Measurements from ENCODE around the gene RIPPLY2. TPM values are rescaled to one million over a fixed set of nuclear protein-coding genes. Genes with fewer than 3 reads are reported as not detected.
A peak's percentile ranks its signal among the peaks of the same experiment; 100 is the strongest.

RIPPLY2 gene
- total and polyA plus RNA-seq, 9 of the 15 experiments (the other 6 are each of a cell fraction or from before 2014, with no cell fraction given): not detected

DNA sequence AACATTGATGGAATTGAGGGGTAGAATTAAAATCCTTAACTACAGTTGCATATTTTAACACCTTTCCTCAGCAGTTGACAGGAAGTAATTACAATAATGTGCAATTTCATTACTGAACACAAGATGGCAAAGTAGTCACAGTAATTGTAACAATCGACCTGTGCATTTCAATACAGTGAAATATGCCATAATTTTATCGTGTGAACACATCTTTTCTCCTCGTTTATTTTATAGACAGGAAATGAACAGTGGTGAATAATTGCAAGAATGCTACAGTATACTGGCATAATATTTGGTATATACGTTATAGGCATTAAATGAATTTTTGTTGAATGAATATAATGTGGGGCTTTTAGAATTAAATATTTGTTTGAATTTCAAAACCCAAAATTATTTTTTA, 31.4 kb downstream of the RIPPLY2 start (continued):
- TF ChIP-seq, protein P1, sequence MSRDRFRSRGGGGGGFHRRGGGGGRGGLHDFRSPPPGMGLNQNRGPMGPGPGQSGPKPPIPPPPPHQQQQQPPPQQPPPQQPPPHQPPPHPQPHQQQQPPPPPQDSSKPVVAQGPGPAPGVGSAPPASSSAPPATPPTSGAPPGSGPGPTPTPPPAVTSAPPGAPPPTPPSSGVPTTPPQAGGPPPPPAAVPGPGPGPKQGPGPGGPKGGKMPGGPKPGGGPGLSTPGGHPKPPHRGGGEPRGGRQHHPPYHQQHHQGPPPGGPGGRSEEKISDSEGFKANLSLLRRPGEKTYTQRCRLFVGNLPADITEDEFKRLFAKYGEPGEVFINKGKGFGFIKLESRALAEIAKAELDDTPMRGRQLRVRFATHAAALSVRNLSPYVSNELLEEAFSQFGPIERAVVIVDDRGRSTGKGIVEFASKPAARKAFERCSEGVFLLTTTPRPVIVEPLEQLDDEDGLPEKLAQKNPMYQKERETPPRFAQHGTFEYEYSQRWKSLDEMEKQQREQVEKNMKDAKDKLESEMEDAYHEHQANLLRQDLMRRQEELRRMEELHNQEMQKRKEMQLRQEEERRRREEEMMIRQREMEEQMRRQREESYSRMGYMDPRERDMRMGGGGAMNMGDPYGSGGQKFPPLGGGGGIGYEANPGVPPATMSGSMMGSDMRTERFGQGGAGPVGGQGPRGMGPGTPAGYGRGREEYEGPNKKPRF (IDR thresholded peaks at IDR 0.05; ENCODE audit: low read depth, low read length): no peak
- no peak for TF ChIP-seq ZNF212 (CRISPR knock-in tag; IDR thresholded peaks at IDR 0.05)
- TF ChIP-seq ZNF766 (CRISPR knock-in tag; conservative IDR thresholded peaks at IDR 0.05): no peak
- TF ChIP-seq ATF1 (CRISPR knock-in tag; IDR thresholded peaks at IDR 0.05): no peak
- no peak for TF ChIP-seq ATF1 (tag; IDR thresholded peaks at IDR 0.05)
- TF ChIP-seq NBN (IDR thresholded peaks at IDR 0.05; ENCODE audit: low read depth): peak; percentile 38; the same call in 1 of the 2 replicates
- TF ChIP-seq, protein P2, sequence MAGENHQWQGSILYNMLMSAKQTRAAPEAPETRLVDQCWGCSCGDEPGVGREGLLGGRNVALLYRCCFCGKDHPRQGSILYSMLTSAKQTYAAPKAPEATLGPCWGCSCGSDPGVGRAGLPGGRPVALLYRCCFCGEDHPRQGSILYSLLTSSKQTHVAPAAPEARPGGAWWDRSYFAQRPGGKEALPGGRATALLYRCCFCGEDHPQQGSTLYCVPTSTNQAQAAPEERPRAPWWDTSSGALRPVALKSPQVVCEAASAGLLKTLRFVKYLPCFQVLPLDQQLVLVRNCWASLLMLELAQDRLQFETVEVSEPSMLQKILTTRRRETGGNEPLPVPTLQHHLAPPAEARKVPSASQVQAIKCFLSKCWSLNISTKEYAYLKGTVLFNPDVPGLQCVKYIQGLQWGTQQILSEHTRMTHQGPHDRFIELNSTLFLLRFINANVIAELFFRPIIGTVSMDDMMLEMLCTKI (IDR thresholded peaks at IDR 0.05; ENCODE audit: partially characterized antibody): no peak
- TF ChIP-seq, protein P3, sequence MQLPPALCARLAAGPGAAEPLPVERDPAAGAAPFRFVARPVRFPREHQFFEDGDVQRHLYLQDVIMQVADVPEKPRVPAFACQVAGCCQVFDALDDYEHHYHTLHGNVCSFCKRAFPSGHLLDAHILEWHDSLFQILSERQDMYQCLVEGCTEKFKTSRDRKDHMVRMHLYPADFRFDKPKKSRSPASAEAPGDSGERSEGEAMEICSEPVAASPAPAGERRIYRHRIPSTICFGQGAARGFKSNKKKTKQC (CRISPR knock-in tag; IDR thresholded peaks at IDR 0.05): no peak
- no peak for TF ChIP-seq ZNF785 (CRISPR knock-in tag; IDR thresholded peaks at IDR 0.05)
- TF ChIP-seq NFYB (IDR thresholded peaks at IDR 0.05; ENCODE audit: extremely low read depth, insufficient read length): no peak
- TF ChIP-seq KLF10 (CRISPR knock-in tag; IDR thresholded peaks at IDR 0.05): no peak
- TF ChIP-seq RUNX1 (IDR thresholded peaks at IDR 0.05; ENCODE audit: low read depth): no peak
- no peak for TF ChIP-seq FOXA1 (IDR thresholded peaks at IDR 0.05; ENCODE audit: borderline replicate concordance)
- peak; percentile 14; the same call in 1 of the 2 replicates for TF ChIP-seq EP300 (IDR thresholded peaks at IDR 0.05; ENCODE audit: low read length)
- TF ChIP-seq COPS2 (conservative IDR thresholded peaks at IDR 0.05): no peak
- TF ChIP-seq, protein P4, sequence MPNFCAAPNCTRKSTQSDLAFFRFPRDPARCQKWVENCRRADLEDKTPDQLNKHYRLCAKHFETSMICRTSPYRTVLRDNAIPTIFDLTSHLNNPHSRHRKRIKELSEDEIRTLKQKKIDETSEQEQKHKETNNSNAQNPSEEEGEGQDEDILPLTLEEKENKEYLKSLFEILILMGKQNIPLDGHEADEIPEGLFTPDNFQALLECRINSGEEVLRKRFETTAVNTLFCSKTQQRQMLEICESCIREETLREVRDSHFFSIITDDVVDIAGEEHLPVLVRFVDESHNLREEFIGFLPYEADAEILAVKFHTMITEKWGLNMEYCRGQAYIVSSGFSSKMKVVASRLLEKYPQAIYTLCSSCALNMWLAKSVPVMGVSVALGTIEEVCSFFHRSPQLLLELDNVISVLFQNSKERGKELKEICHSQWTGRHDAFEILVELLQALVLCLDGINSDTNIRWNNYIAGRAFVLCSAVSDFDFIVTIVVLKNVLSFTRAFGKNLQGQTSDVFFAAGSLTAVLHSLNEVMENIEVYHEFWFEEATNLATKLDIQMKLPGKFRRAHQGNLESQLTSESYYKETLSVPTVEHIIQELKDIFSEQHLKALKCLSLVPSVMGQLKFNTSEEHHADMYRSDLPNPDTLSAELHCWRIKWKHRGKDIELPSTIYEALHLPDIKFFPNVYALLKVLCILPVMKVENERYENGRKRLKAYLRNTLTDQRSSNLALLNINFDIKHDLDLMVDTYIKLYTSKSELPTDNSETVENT (CRISPR knock-in tag; IDR thresholded peaks at IDR 0.05): no peak
- peak; percentile 90 for TF ChIP-seq SMC3 (conservative IDR thresholded peaks at IDR 0.05; ENCODE audit: insufficient read depth, low read depth, low read length)
- TF ChIP-seq, protein P5, sequence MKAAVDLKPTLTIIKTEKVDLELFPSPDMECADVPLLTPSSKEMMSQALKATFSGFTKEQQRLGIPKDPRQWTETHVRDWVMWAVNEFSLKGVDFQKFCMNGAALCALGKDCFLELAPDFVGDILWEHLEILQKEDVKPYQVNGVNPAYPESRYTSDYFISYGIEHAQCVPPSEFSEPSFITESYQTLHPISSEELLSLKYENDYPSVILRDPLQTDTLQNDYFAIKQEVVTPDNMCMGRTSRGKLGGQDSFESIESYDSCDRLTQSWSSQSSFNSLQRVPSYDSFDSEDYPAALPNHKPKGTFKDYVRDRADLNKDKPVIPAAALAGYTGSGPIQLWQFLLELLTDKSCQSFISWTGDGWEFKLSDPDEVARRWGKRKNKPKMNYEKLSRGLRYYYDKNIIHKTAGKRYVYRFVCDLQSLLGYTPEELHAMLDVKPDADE (conservative IDR thresholded peaks at IDR 0.05; ENCODE audit: control insufficient read depth, low read depth, low read length): no peak
- no peak for TF ChIP-seq KAT7 (CRISPR knock-in tag; IDR thresholded peaks at IDR 0.05; ENCODE audit: borderline replicate concordance)
- no peak for TF ChIP-seq MEF2D (tag; conservative IDR thresholded peaks at IDR 0.05; ENCODE audit: low read depth)
- no peak for TF ChIP-seq JUNB (CRISPR knock-in tag; conservative IDR thresholded peaks at IDR 0.05)
- TF ChIP-seq NFE2L1 (tag; IDR thresholded peaks at IDR 0.05; ENCODE audit: borderline replicate concordance, low read depth): no peak
- TF ChIP-seq ARNT (IDR thresholded peaks at IDR 0.05): peak in 1 of 2 experiments; percentile 49; a peak in 1 of 4 replicates
